SJSA1 (cell line): ENCODE results near the gene SHBG. TPM values are rescaled to one million over a fixed set of nuclear protein-coding genes. Genes with fewer than 3 reads are reported as not detected.
"Not testable (repeated sequence)": the region's sequence is repeated elsewhere in the genome, so short reads cannot be mapped to it uniquely, and the experiment has no call there.

ENCODE experiments used
- DNase-seq, 2 experiments: peaks; one replicate each; pipeline ENCODE4 v3.0.0-alpha.2; 2015 to 2020; ENCODE audit warnings: low spot score in 2 of 2, low read depth in 1 of 2
- H3K27ac ChIP-seq: fragments of 250-450 bp; sonication (Bioruptor Pico); 2 replicates; pipeline ENCODE4 v1.5.1; 2020; ENCODE audit warnings: mild to moderate bottlenecking, moderate library complexity
- H3K27me3 ChIP-seq: fragments of 250-450 bp; sonication (Bioruptor Pico); replicated peaks from 2 replicates; pipeline ENCODE4 v1.5.1; 2020; ENCODE audit warnings: mild to moderate bottlenecking, moderate library complexity
- H3K36me3 ChIP-seq: fragments of 250-450 bp; sonication (Bioruptor Pico); 2 replicates; pipeline ENCODE4 v1.5.1; 2020; ENCODE audit warnings: mild to moderate bottlenecking
- H3K4me1 ChIP-seq: fragments of 250-450 bp; sonication (Bioruptor Pico); replicated peaks from 2 replicates; pipeline ENCODE4 v1.6.1; 2021; ENCODE audit warnings: mild to moderate bottlenecking
- H3K4me3 ChIP-seq: fragments of 250-450 bp; sonication (Bioruptor Pico); 2 replicates; pipeline ENCODE4 v1.5.1; 2020; ENCODE audit warnings: mild to moderate bottlenecking
- H3K9me3 ChIP-seq: fragments of 250-450 bp; sonication (Bioruptor Pico); replicated peaks from 2 replicates; pipeline ENCODE4 v1.5.1; 2020; ENCODE audit warnings: mild to moderate bottlenecking
- total RNA-seq: library from RNA; depleted of rRNA; stranded (reverse); fragments of >200 nt; shearing (Covaris generic); gene quantifications from 2 replicates; pipeline ENCODE4 v1.2.3, GENCODE V29; 2014

Gene SHBG
- total RNA-seq, 1 experiment from 2014 or later, result not detected

- Histone ChIP-seq H3K27ac (no peak overlapping the region), H3K27me3 (no peaks in the 10 kb centered on the region), H3K4me1 (no peaks in the 10 kb centered on the region; the same call in 1 of the 2 replicates), H3K4me3 (no peak overlapping the region), H3K36me3 (no peaks in the 10 kb centered on the region), H3K9me3 (no peaks in the 10 kb centered on the region)
- no peak for DNase-seq
These were observed 6.3 kb upstream of the SHBG start for GRCh38 chr17:7623661-7624060.

DNA sequence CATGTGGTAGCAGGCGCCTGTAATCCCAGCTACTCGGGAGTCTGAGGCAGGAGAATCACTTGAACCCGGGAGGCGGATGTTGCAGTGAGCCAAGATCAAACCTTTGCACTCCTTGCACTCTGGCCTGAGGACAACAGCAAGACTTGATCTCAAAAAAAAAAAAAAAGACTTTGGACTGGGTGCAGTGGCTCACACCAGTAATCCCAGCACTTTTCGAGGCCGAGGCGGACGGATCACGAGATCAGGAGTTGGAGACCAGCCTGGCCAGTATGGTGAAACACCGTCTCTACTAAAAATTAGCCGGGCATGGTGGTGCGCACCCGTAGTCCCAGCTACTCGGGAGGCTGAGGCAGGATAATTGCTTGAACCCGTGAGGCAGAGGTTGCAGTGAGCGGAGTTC lies 4.2 kb upstream of the SHBG start:
- not testable (repeated sequence) for DNase-seq, H3K4me1 ChIP-seq, H3K27me3 ChIP-seq, H3K27ac ChIP-seq, H3K9me3 ChIP-seq, H3K4me3 ChIP-seq, H3K36me3 ChIP-seq

DNA sequence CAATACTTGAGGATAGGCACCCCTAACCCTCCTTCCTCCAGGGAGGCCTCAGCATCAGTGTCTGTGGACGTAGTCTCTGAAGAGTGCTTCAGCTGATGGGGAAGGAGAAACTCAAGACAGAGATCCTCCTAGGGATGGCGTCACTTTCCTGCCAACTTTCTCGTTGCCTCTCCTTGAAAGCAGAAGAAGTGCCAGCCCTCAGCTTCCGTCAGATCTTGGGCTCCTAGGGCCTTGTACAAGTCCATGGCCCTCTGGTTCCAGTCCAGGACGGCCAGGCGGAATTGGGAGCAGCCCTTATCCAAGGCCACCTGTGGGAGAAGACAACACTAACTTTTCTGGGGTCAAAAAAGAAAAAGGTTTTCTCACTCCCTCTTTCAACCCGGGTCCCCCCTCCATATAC lies 3.6 kb upstream of the SHBG start:
- H3K27me3 ChIP-seq, result no peaks in the 10 kb centered on the region
- no peaks in the 10 kb centered on the region for H3K9me3 ChIP-seq
- no peak overlapping the region for H3K27ac ChIP-seq
- H3K36me3 ChIP-seq, result no peaks in the 10 kb centered on the region
- DNase-seq, result no peak
- no peak overlapping the region for H3K4me3 ChIP-seq
- H3K4me1 ChIP-seq, result no peaks in the 10 kb centered on the region; the same call in 1 of the 2 replicates

GRCh38 chr17:7626956-7627249 lies 3.0 kb upstream of the SHBG start:
- DNase-seq, result no peak
- H3K4me1 ChIP-seq, result no peaks in the 10 kb centered on the region; the same call in 1 of the 2 replicates
- peak overlapping the region; percentile 48 for H3K4me3 ChIP-seq
- no peaks in the 10 kb centered on the region for H3K36me3 ChIP-seq
- no peak overlapping the region for H3K27ac ChIP-seq
- H3K9me3 ChIP-seq, result no peaks in the 10 kb centered on the region
- no peaks in the 10 kb centered on the region for H3K27me3 ChIP-seq

DNA sequence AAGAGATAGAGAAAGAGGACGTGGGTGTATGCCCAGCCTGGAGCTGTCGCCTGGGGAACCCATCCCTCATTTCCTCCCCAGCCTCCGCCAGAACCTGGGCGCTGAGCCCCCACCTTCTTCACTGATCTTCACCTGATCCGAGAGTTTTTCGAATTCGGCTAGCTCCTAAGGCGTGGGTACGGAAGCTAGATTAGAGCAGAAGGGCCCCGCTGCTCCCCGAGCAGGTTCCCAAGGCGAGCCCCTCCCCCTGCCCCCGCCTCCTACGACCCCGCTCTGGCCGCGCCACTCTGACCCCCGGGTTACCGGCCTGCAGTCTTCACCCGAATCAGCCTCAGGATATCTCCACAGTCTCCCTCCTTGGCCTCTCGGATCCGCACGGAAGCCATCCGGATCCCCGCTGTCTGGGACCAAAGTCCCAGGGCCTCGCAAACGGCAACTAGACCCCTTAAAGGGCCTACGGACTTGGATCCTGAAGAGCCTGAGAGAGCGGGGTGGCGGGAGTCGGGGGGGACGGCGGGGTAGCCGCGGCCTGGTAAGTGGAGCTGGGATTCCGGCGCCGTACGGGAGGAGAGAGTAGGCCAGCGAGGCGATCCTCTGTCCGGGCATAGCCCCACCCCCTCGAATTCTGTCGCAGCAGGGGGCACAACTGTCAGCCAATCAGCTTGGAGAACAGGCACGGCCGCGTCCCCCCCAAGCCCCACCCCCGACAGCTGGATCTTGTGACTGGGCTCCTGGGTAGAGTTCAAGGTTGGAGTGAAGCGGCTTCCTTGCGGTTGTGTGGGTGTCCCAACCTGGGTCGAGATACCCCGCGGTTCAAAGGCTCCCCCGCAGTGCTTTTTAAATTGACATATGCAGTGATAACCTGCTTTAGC lies 2.4 kb upstream of the SHBG start, which contains the start of gene SAT2:
Gene SAT2 (minus strand): TSS at position 572 of the 872 bp plus-strand sequence. CDS start 186 bp downstream, at position 386.
- H3K4me1 ChIP-seq, result no peaks in the 10 kb centered on the region; the same call in 1 of the 2 replicates
- peak within 1 kb of the TSS; percentile 48 for H3K4me3 ChIP-seq
- peak within 1 kb of the TSS; percentile 59 for H3K27ac ChIP-seq
- no peaks in the 10 kb centered on the region for H3K36me3 ChIP-seq
- no peaks in the 10 kb centered on the region for H3K9me3 ChIP-seq
- no peaks in the 10 kb centered on the region for H3K27me3 ChIP-seq
- peak; percentile 84 to 94 for DNase-seq

- Histone ChIP-seq H3K36me3 (no peaks in the 10 kb centered on the region), H3K27me3 (no peaks in the 10 kb centered on the region), H3K27ac (no peak overlapping the region), H3K9me3 (no peaks in the 10 kb centered on the region), H3K4me3 (no peak overlapping the region), H3K4me1 (no peaks in the 10 kb centered on the region; the same call in 1 of the 2 replicates)
- no peak for DNase-seq
These were observed 1.8 kb downstream of the SHBG start for GRCh38 chr17:7631398-7632380.

DNA sequence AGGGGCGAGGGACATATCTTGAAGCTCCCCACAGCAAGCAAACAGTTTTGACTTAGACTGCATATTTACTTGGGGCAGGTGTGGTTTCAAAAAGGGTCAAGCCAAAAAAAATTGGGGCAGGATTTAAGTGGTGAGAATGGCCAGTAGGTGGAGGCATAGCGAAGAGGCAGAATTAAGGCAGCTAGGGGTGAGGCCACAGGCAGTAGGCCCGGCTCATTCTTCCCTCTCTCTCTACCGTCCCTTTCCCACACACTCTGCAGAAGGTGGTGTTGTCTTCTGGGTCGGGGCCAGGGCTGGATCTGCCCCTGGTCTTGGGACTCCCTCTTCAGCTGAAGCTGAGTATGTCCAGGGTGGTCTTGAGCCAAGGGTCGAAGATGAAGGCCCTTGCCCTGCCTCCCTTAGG lies 2.6 kb downstream of the SHBG start:
- Histone ChIP-seq H3K27me3 (no peaks in the 10 kb centered on the region), H3K36me3 (no peaks in the 10 kb centered on the region), H3K27ac (no peak overlapping the region), H3K9me3 (no peaks in the 10 kb centered on the region), H3K4me3 (no peak overlapping the region), H3K4me1 (no peaks in the 10 kb centered on the region)
- DNase-seq, result no peak

GRCh38 chr17:7633093-7633492 lies 3.2 kb downstream of the SHBG start:
- no peaks in the 10 kb centered on the region for H3K36me3 ChIP-seq
- no peaks in the 10 kb centered on the region for H3K9me3 ChIP-seq
- no peak overlapping the region for H3K27ac ChIP-seq
- DNase-seq, result no peak
- H3K4me1 ChIP-seq, result no peaks in the 10 kb centered on the region
- no peaks in the 10 kb centered on the region for H3K27me3 ChIP-seq
- H3K4me3 ChIP-seq, result no peak overlapping the region

- no peaks in the 10 kb centered on the region for H3K36me3 ChIP-seq
- H3K4me1 ChIP-seq, result no peaks in the 10 kb centered on the region
- H3K4me3 ChIP-seq, result no peak overlapping the region
- H3K27ac ChIP-seq, result no peak overlapping the region
- no peaks in the 10 kb centered on the region for H3K9me3 ChIP-seq
- no peak for DNase-seq
- H3K27me3 ChIP-seq, result no peaks in the 10 kb centered on the region
These were observed 4.4 kb downstream of the SHBG start for GRCh38 chr17:7634384-7634783.

DNA sequence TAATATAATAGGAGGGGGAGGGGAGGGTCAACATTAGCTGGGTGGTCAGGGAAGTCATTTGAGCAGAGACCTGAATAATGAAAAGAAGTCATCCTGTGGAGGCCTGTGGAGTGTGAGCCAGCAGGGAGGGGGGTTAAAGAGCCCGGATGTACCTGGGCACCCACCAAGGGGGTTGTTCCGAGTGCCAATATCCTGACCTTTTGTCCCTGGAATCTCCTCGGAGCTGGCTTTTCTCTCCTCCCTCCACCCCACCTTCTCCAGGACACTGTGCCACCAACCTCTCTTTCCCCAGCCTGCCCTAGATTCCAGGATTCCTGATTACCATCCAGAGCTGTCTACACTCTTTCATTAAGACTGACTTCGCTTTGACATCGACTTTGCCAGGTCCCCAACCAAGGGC lies 6.2 kb downstream of the SHBG start:
- no peak overlapping the region for H3K4me3 ChIP-seq
- no peaks in the 10 kb centered on the region for H3K4me1 ChIP-seq
- H3K27me3 ChIP-seq, result no peaks in the 10 kb centered on the region
- no peak for DNase-seq
- H3K36me3 ChIP-seq, result no peaks in the 10 kb centered on the region
- H3K27ac ChIP-seq, result no peak overlapping the region
- H3K9me3 ChIP-seq, result no peaks in the 10 kb centered on the region

GRCh38 chr17:7640783-7641182 lies 10.8 kb downstream of the SHBG start:
- DNase-seq, result no peak
- Histone ChIP-seq H3K36me3 (no peaks in the 10 kb centered on the region), H3K9me3 (no peaks in the 10 kb centered on the region), H3K4me3 (no peak overlapping the region), H3K27ac (no peak overlapping the region), H3K27me3 (no peaks in the 10 kb centered on the region), H3K4me1 (no peaks in the 10 kb centered on the region)

DNA sequence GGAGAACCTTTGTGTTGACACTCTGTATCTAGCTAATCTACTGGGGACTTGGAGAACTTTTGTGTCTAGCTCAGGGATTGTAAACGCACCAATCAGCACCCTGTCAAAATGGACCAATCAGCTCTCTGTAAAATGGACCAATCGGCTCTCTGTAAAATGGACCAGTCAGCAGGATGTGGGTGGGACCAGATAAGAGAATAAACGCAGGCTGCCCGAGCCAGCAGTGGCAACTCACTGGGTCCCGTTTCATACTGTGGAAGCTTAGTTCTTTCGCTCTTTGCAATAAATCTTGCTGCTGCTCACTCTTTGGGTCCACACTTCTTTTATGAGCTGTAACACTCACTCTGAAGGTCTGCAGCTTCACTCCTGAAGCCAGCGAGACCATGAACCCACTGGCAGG lies 11.7 kb downstream of the SHBG start:
- H3K27ac ChIP-seq, H3K27me3 ChIP-seq, H3K4me3 ChIP-seq, H3K36me3 ChIP-seq, H3K9me3 ChIP-seq, DNase-seq, H3K4me1 ChIP-seq: not testable (repeated sequence)

DNA sequence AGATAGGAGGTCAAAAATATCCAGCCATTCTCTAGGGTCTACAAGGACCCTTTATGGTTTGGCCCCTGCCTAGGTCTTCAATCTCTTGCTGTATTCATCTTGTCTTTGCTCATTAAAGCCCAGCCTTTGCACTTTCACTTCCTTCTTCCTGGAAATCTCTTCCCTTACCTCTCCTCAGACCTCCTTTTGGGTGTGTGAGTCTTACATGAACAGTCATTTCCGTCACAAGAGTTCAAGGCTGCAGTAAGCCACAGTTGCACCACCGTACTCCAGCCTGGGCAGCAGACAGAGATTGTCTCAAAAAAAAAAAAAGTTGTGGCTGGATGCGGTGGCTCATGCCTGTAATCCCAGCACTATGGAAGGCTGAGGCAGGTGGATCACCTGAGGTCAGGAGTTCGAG lies 14.8 kb downstream of the SHBG start:
- H3K27ac ChIP-seq, result no peak overlapping the region
- no peak for DNase-seq
- H3K4me1 ChIP-seq, result no peaks in the 10 kb centered on the region
- H3K36me3 ChIP-seq, result no peaks in the 10 kb centered on the region
- no peaks in the 10 kb centered on the region for H3K9me3 ChIP-seq
- H3K4me3 ChIP-seq, result no peak overlapping the region
- peaks cover 8% of the 10 kb centered on the region for H3K27me3 ChIP-seq

DNA sequence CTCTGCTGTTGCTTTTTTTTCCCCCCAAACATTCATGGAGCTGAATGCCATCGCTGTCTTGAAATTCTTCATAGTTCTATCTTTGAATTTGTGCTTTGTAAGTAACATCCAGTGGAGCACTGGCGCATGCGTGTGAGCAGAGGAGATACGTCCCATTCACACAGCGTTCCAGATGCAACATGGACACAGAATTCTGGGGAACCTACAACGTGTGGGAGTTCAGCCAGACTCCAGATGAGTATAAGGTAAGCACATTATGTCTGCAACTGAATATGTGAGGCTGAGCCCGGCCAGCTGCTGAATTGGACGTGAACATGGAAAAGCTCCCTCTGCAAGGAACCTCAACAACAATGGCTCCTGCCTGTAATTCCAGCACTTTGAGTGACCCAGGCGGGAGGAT lies 16.5 kb downstream of the SHBG start:
- Histone ChIP-seq H3K4me3 (no peak overlapping the region), H3K27me3 (peaks cover 23% of the 10 kb centered on the region), H3K9me3 (no peaks in the 10 kb centered on the region), H3K27ac (no peak overlapping the region), H3K4me1 (peaks cover 6% of the 10 kb centered on the region; the same call in 1 of the 2 replicates), H3K36me3 (no peaks in the 10 kb centered on the region)
- DNase-seq, result no peak
